ENCODE measurements around the gene ANAPC13.

- TF ChIP-seq, protein P1, sequence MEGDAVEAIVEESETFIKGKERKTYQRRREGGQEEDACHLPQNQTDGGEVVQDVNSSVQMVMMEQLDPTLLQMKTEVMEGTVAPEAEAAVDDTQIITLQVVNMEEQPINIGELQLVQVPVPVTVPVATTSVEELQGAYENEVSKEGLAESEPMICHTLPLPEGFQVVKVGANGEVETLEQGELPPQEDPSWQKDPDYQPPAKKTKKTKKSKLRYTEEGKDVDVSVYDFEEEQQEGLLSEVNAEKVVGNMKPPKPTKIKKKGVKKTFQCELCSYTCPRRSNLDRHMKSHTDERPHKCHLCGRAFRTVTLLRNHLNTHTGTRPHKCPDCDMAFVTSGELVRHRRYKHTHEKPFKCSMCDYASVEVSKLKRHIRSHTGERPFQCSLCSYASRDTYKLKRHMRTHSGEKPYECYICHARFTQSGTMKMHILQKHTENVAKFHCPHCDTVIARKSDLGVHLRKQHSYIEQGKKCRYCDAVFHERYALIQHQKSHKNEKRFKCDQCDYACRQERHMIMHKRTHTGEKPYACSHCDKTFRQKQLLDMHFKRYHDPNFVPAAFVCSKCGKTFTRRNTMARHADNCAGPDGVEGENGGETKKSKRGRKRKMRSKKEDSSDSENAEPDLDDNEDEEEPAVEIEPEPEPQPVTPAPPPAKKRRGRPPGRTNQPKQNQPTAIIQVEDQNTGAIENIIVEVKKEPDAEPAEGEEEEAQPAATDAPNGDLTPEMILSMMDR (conservative IDR thresholded peaks at IDR 0.05; ENCODE audit: low read depth, low read length), result no peak
- TF ChIP-seq EZH2 (IDR thresholded peaks at IDR 0.05; ENCODE audit: low read length, unreplicated experiment), result no peak
Measured at GRCh38 chr3:134448664-134449063, 37.1 kb downstream of the ANAPC13 start.

All from PC-3 (cell line).